DND-41 (cell line): ENCODE measurements around the gene UBL3.

Source experiments
- ATAC-seq: fragments of 200-7000 bp; cut with Tn5 transposase; 3 replicates; pipeline ENCODE4 v1.9.1; 2021; ENCODE audit warnings: low read depth; ENCODE audit not compliant: insufficient read depth
- DNase-seq: peaks from one replicate; pipeline ENCODE4 v3.0.0-alpha.2; 2020
- H2AFZ ChIP-seq: 2 replicates; pipeline ENCODE4 v1.6.0; 2012; ENCODE audit warnings: low read depth, low read length
- H3K27ac ChIP-seq: 2 replicates; pipeline ENCODE4 v1.5.1; 2012; ENCODE audit warnings: low read length, inconsistent platforms
- H3K27me3 ChIP-seq: fragments of 200-600 bp; sonication (generic); 2 replicates; pipeline ENCODE4 v1.6.0; 2012; ENCODE audit warnings: low read length, mild to moderate bottlenecking, inconsistent platforms; ENCODE audit not compliant: insufficient read depth, poor library complexity
- H3K36me3 ChIP-seq: 2 replicates; pipeline ENCODE4 v1.5.1; 2012; ENCODE audit warnings: low read length, inconsistent platforms; ENCODE audit not compliant: insufficient read depth
- H3K4me1 ChIP-seq: 2 replicates; pipeline ENCODE4 v1.5.1; 2012; ENCODE audit warnings: mild to moderate bottlenecking, low read length; ENCODE audit not compliant: insufficient read depth
- H3K4me2 ChIP-seq: 2 replicates; pipeline ENCODE4 v1.6.0; 2012; ENCODE audit warnings: mild to moderate bottlenecking, moderate library complexity, low read length, inconsistent platforms; ENCODE audit not compliant: insufficient read depth
- H3K4me3 ChIP-seq, 2 experiments: fragments of 200-600 bp in 1 of 2; shearing (Covaris generic) in 1 of 2; 2 replicates each; pipeline ENCODE4 v1.5.1; 2012 to 2016; ENCODE audit warnings: inconsistent platforms in 2 of 2, low read length in 2 of 2, mild to moderate bottlenecking in 2 of 2, low read depth in 1 of 2, moderate library complexity in 1 of 2
- H3K79me2 ChIP-seq: 2 replicates; pipeline ENCODE4 v1.6.0; 2012; ENCODE audit warnings: low read length, inconsistent platforms; ENCODE audit not compliant: insufficient read depth
- H3K9ac ChIP-seq: 2 replicates; pipeline ENCODE4 v1.6.0; 2012; ENCODE audit warnings: low read depth, mild to moderate bottlenecking, inconsistent platforms, low read length, moderate library complexity
- H3K9me3 ChIP-seq: 2 replicates; pipeline ENCODE4 v1.5.1; 2012; ENCODE audit warnings: low read length, moderate library complexity, mild to moderate bottlenecking, inconsistent platforms; ENCODE audit not compliant: insufficient read depth, severe bottlenecking
- H4K20me1 ChIP-seq: 2 replicates; pipeline ENCODE4 v1.6.0; 2012; ENCODE audit warnings: low read length; ENCODE audit not compliant: insufficient read depth
- EZH2 ChIP-seq: IDR thresholded peaks from 3 replicates; pipeline ENCODE4 v1.6.1; 2012; ENCODE audit warnings: borderline replicate concordance, low read depth, mild to moderate bottlenecking, moderate library complexity, low read length, inconsistent platforms; ENCODE audit not compliant: severe bottlenecking
- TF ChIP-seq, protein P1 (sequence below): IDR thresholded peaks from 2 replicates; pipeline ENCODE4 v1.5.1; 2012; ENCODE audit warnings: borderline replicate concordance, low read length, moderate library complexity, mild to moderate bottlenecking; ENCODE audit not compliant: poor library complexity, severe bottlenecking; ENCODE audit errors: extremely low read depth

Gene UBL3

DNA sequence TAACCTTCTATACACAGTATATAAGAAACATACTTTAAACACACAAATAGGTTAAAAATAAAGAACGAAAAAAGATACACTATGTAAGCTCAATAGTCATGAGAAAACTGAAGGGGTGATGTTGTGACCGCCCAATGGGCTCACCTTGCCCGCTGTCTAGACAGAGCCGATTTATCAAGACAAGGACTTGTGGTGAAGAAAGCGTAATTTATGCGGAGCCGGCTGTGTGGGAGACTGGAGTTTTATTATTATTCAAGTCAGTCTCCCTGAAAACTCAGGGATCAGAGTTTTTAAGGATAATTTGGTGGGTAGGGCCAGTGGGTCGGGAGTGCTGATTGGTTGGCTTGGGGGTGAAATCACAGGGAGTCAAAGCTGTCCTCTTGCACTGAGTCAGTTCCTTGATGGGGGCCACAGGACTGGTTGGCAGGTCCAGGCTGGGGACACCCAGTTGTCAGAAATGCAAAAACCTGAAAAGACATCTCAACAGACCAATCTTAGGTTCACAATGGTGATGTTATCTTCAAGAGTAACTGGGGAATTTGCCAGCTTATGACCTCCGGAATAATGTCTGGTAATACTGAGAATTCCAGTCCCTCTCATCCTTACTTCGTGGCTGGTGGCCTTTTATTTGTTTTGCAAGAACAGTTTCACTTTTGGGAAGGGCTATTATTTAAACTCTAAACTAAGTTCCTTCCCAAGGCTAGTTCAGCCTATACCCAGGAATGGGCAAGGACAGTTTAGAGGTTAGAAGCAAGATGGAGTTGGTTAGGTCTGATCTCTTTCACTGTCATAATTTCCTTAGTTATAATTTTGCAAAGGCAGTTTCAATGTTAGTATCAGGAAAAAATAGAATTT is 96.6 kb downstream of the UBL3 start:
- ATAC-seq (no peak), DNase-seq (no peak)
- Histone ChIP-seq H3K4me2 (no peak overlapping the region), H3K36me3 (no peaks in the 10 kb centered on the region), H2AFZ (no peak overlapping the region), H4K20me1 (no peaks in the 10 kb centered on the region), H3K9ac (no peak overlapping the region), H3K27ac (no peak overlapping the region), H3K9me3 (no peaks in the 10 kb centered on the region), H3K4me3 (no peak overlapping the region), H3K79me2 (no peaks in the 10 kb centered on the region), H3K4me1 (no peaks in the 10 kb centered on the region), H3K27me3 (peaks cover 3% of the 10 kb centered on the region)
- TF ChIP-seq, protein P1, sequence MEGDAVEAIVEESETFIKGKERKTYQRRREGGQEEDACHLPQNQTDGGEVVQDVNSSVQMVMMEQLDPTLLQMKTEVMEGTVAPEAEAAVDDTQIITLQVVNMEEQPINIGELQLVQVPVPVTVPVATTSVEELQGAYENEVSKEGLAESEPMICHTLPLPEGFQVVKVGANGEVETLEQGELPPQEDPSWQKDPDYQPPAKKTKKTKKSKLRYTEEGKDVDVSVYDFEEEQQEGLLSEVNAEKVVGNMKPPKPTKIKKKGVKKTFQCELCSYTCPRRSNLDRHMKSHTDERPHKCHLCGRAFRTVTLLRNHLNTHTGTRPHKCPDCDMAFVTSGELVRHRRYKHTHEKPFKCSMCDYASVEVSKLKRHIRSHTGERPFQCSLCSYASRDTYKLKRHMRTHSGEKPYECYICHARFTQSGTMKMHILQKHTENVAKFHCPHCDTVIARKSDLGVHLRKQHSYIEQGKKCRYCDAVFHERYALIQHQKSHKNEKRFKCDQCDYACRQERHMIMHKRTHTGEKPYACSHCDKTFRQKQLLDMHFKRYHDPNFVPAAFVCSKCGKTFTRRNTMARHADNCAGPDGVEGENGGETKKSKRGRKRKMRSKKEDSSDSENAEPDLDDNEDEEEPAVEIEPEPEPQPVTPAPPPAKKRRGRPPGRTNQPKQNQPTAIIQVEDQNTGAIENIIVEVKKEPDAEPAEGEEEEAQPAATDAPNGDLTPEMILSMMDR = no peak
- TF ChIP-seq EZH2 = no peak

DNA sequence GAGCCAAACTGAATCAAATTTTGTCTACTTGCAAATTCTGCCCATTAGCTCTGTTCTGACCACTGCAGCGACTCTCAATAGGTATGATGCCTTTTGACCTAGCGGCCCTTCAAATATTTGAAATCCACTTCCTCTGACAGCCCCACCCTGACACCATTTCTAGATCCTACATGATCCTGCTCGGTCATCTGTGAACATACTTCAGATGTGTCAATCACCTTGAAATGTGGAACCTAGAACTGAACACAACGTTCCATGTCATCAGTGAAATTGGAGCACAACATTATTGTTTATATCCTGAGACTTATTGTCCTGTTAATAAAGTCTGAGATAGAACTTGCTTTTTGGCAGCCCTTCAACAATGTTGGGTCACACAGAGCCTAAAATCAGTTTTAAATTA is 98.2 kb downstream of the UBL3 start:
- H3K27me3 ChIP-seq = peaks cover 3% of the 10 kb centered on the region
- TF ChIP-seq, protein P1 = no peak
- TF ChIP-seq EZH2 = no peak
- no peaks in the 10 kb centered on the region for H3K79me2 ChIP-seq

DNA sequence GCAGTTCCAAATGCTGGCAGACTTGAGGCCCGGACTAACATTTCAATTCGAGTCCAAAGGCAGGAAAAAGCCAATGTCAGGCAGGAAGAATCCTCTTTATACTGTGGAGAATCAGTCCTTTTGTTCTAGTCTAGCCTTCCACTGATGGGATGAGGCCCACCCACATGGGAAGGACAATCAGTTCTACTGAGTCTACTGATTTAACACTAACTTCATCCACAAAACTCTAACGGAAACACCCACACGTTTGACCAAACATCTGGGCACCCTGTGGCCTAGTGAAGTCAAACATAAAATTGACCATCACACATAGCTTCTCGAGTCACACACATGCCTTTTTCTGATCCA is 100.3 kb downstream of the UBL3 start:
- Histone ChIP-seq H3K4me2 (no peak overlapping the region), H3K27me3 (peaks cover 11% of the 10 kb centered on the region), H3K4me1 (no peaks in the 10 kb centered on the region), H3K9me3 (no peaks in the 10 kb centered on the region), H3K36me3 (no peaks in the 10 kb centered on the region), H4K20me1 (no peaks in the 10 kb centered on the region), H2AFZ (no peak overlapping the region), H3K9ac (no peak overlapping the region), H3K27ac (no peak overlapping the region), H3K4me3 (no peak overlapping the region), H3K79me2 (no peaks in the 10 kb centered on the region)
- TF ChIP-seq EZH2 = no peak
- TF ChIP-seq, protein P1 = no peak
- DNase-seq (no peak), ATAC-seq (no peak)

More for the DNA sequence above, 98.2 kb downstream of the UBL3 start:
- H2AFZ ChIP-seq = no peak overlapping the region
- no peak overlapping the region for H3K4me2 ChIP-seq
- H3K9ac ChIP-seq = no peak overlapping the region
- H3K36me3 ChIP-seq = no peaks in the 10 kb centered on the region
- no peak overlapping the region for H3K27ac ChIP-seq
- no peaks in the 10 kb centered on the region for H3K9me3 ChIP-seq
- no peak for ATAC-seq
- DNase-seq = no peak
- no peaks in the 10 kb centered on the region for H3K4me1 ChIP-seq
- H3K4me3 ChIP-seq = no peak overlapping the region
- H4K20me1 ChIP-seq = no peaks in the 10 kb centered on the region
